ENCODE data around the gene EXOC6. TPM values are rescaled to one million over a fixed set of nuclear protein-coding genes. Genes with fewer than 3 reads are reported as not detected.

EXOC6 gene
- total RNA-seq, 1 donor from 2014 or later, result 19.6 TPM

- no peak for DNase-seq
- Histone ChIP-seq H3K4me1 (no peaks in the 10 kb centered on the region), H3K27ac (no peak overlapping the region), H3K9me3 (no peaks in the 10 kb centered on the region), H3K36me3 (no peaks in the 10 kb centered on the region), H3K27me3 (ENCODE audit: low read depth) (no peaks in the 10 kb centered on the region), H3K4me3 (no peak overlapping the region)
- ATAC-seq, result no peak
- TF ChIP-seq CTCF (IDR thresholded peaks at IDR 0.05), result no peak
- intact Hi-C loops (cut with DNase I), result no loop called here
Observed at GRCh38 chr10:92867235-92867634, 18.9 kb downstream of the EXOC6 start.

- H3K36me3 ChIP-seq, result no peaks in the 10 kb centered on the region
- ATAC-seq (no peak), DNase-seq (no peak)
- intact Hi-C loops (cut with DNase I), result no loop called here
- TF ChIP-seq CTCF (IDR thresholded peaks at IDR 0.05), result no peak
- H3K4me1 ChIP-seq, result no peaks in the 10 kb centered on the region
- H3K27me3 ChIP-seq (ENCODE audit: low read depth), result no peaks in the 10 kb centered on the region
- no peaks in the 10 kb centered on the region for H3K9me3 ChIP-seq
- no peak overlapping the region for H3K27ac ChIP-seq
- no peak overlapping the region for H3K4me3 ChIP-seq
Observed at GRCh38 chr10:92868036-92868435, 19.7 kb downstream of the EXOC6 start.

GRCh38 chr10:92868557-92868956 is 20.2 kb downstream of the EXOC6 start:
- Histone ChIP-seq H3K27ac (no peak overlapping the region), H3K27me3 (ENCODE audit: low read depth) (no peaks in the 10 kb centered on the region), H3K9me3 (no peaks in the 10 kb centered on the region), H3K4me3 (no peak overlapping the region), H3K4me1 (no peaks in the 10 kb centered on the region), H3K36me3 (no peaks in the 10 kb centered on the region)
- DNase-seq (no peak), ATAC-seq (no peak)
- no peak for TF ChIP-seq CTCF (IDR thresholded peaks at IDR 0.05)
- intact Hi-C loops (cut with DNase I), result no loop called here

- DNase-seq (no peak), ATAC-seq (no peak)
- TF ChIP-seq CTCF (IDR thresholded peaks at IDR 0.05), result no peak
- H3K27me3 ChIP-seq (ENCODE audit: low read depth), result no peaks in the 10 kb centered on the region
- no peak overlapping the region for H3K27ac ChIP-seq
- H3K36me3 ChIP-seq, result no peaks in the 10 kb centered on the region
- H3K4me1 ChIP-seq, result no peaks in the 10 kb centered on the region
- H3K9me3 ChIP-seq, result no peaks in the 10 kb centered on the region
- H3K4me3 ChIP-seq, result no peak overlapping the region
- intact Hi-C loops (cut with DNase I), result no loop called here
Observed at GRCh38 chr10:92873029-92873428, 24.7 kb downstream of the EXOC6 start.

GRCh38 chr10:92876509-92877036 is 28.3 kb downstream of the EXOC6 start:
- Histone ChIP-seq H3K9me3 (no peaks in the 10 kb centered on the region), H3K27ac (no peak overlapping the region), H3K36me3 (no peaks in the 10 kb centered on the region), H3K27me3 (ENCODE audit: low read depth) (no peaks in the 10 kb centered on the region), H3K4me1 (no peaks in the 10 kb centered on the region), H3K4me3 (no peak overlapping the region)
- TF ChIP-seq CTCF (IDR thresholded peaks at IDR 0.05), result no peak
- intact Hi-C loops (cut with DNase I), result no loop called here
- DNase-seq (no peak), ATAC-seq (no peak)

Data from lower lobe of right lung (tissue), 2 donors.